Measurements from ENCODE around the gene NALCN.

DNA sequence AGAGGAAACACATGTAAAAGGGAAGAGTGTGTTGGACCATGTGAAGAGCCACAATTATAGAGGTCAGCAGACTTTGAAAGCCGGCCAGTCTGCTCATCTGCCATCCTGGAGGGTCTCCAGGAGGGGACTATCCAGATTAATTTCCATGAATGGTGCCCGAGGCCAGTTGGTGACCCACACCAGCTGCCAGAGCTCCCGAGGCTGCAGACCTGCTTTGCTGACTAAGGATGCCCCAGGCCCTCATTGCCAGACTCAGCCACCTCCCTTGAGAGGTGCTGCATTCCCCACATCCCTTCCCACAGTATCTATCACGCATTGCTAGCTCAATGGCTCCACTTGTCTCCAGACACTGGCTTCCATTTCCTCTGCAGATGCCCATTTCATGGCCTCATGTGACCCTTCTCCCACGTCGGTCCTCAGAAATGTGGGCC lies 110.3 kb downstream of the NALCN start:
- TF ChIP-seq, protein P1, sequence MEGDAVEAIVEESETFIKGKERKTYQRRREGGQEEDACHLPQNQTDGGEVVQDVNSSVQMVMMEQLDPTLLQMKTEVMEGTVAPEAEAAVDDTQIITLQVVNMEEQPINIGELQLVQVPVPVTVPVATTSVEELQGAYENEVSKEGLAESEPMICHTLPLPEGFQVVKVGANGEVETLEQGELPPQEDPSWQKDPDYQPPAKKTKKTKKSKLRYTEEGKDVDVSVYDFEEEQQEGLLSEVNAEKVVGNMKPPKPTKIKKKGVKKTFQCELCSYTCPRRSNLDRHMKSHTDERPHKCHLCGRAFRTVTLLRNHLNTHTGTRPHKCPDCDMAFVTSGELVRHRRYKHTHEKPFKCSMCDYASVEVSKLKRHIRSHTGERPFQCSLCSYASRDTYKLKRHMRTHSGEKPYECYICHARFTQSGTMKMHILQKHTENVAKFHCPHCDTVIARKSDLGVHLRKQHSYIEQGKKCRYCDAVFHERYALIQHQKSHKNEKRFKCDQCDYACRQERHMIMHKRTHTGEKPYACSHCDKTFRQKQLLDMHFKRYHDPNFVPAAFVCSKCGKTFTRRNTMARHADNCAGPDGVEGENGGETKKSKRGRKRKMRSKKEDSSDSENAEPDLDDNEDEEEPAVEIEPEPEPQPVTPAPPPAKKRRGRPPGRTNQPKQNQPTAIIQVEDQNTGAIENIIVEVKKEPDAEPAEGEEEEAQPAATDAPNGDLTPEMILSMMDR (IDR thresholded peaks at IDR 0.05): no peak
- TF ChIP-seq EP300 (IDR thresholded peaks at IDR 0.05) (no peak), POLR2A (IDR thresholded peaks at IDR 0.05) (no peak), POLR2AphosphoS5 (IDR thresholded peaks at IDR 0.05) (no peak)

Measured in gastroesophageal sphincter (tissue), 3 donors.